Liver (tissue), 9 donors: Measurements from ENCODE around the gene CHRNG. TPM values are rescaled to one million over a fixed set of nuclear protein-coding genes. Genes with fewer than 3 reads are reported as not detected.

Experiments used
- DNase-seq: peaks from one replicate; pipeline ENCODE4 v3.0.0-alpha.2; 2017; ENCODE audit warnings: low spot score
- H3K27ac ChIP-seq, 2 donors: one replicate each; pipeline ENCODE4 v1.7.0; 2013; ENCODE audit warnings: inconsistent platforms in 2 of 2, low read length in 2 of 2, control low read depth in 1 of 2, low read depth in 1 of 2, mild to moderate bottlenecking in 1 of 2
- H3K27me3 ChIP-seq, 4 donors: one replicate each; pipeline versions ENCODE4 v1.6.1 to v1.7.0; 2013; ENCODE audit warnings: low read length in 3 of 4, inconsistent platforms in 1 of 4, mild to moderate bottlenecking in 1 of 4, moderate library complexity in 1 of 4; ENCODE audit not compliant: control insufficient read depth in 4 of 4, insufficient read depth in 4 of 4
- H3K36me3 ChIP-seq, 4 donors: one replicate each; pipeline versions ENCODE4 v1.6.1 to v1.7.0; 2013; ENCODE audit warnings: low read length in 3 of 4, mild to moderate bottlenecking in 3 of 4, low read depth in 1 of 4, moderate library complexity in 1 of 4; ENCODE audit not compliant: control insufficient read depth in 4 of 4, insufficient read depth in 3 of 4
- H3K4me1 ChIP-seq, 4 donors: one replicate each; pipeline versions ENCODE4 v1.6.1 to v1.7.0; 2013; ENCODE audit warnings: low read length in 3 of 4, mild to moderate bottlenecking in 3 of 4, moderate library complexity in 1 of 4; ENCODE audit not compliant: control insufficient read depth in 4 of 4, insufficient read depth in 4 of 4
- H3K4me3 ChIP-seq, 3 donors: one replicate each; pipeline versions ENCODE4 v1.6.1 to v1.7.0; 2013; ENCODE audit warnings: low read length in 3 of 3, control low read depth in 1 of 3, low read depth in 1 of 3, mild to moderate bottlenecking in 1 of 3
- H3K9ac ChIP-seq, 2 donors: one replicate each; pipeline ENCODE4 v1.7.0; 2013; ENCODE audit warnings: low read length in 2 of 2, mild to moderate bottlenecking in 2 of 2, moderate library complexity in 2 of 2, control low read depth in 1 of 2, low read depth in 1 of 2
- H3K9me3 ChIP-seq, 4 donors: one replicate each; pipeline versions ENCODE4 v1.6.1 to v1.7.0; 2013; ENCODE audit warnings: low read length in 3 of 4; ENCODE audit not compliant: control insufficient read depth in 4 of 4
- EGR1 ChIP-seq, 2 donors: IDR thresholded peaks; 2 replicates each; pipeline ENCODE4 v1.6.1; 2016 to 2018; ENCODE audit warnings: antibody characterized with exemption in 2 of 2, low read depth in 2 of 2
- FOXA1 ChIP-seq: IDR thresholded peaks from 2 replicates; pipeline ENCODE4 v1.6.1; 2016; ENCODE audit warnings: antibody characterized with exemption
- FOXA2 ChIP-seq: IDR thresholded peaks from 2 replicates; pipeline ENCODE4 v1.6.1; 2016; ENCODE audit warnings: antibody characterized with exemption
- GABPA ChIP-seq, 2 donors: IDR thresholded peaks in 1 of 2; conservative IDR thresholded peaks in 1 of 2; 2 replicates each; pipeline ENCODE4 v1.6.1; 2016; ENCODE audit warnings: antibody characterized with exemption in 2 of 2, mild to moderate bottlenecking in 1 of 2, moderate library complexity in 1 of 2
- HNF4A ChIP-seq, 2 donors: conservative IDR thresholded peaks; 2 replicates each; pipeline ENCODE4 v1.6.1; 2016; ENCODE audit warnings: antibody characterized with exemption in 2 of 2, mild to moderate bottlenecking in 2 of 2
- HNF4G ChIP-seq: IDR thresholded peaks from 2 replicates; pipeline ENCODE4 v1.6.1; 2016; ENCODE audit warnings: antibody characterized with exemption
- NR2F2 ChIP-seq: IDR thresholded peaks from 2 replicates; pipeline ENCODE4 v1.6.1; 2016; ENCODE audit warnings: antibody characterized with exemption
- RAD21 ChIP-seq, 2 donors: IDR thresholded peaks; 2 replicates each; pipeline ENCODE4 v1.6.1; 2016; ENCODE audit warnings: antibody characterized with exemption in 2 of 2, mild to moderate bottlenecking in 2 of 2
- SP1 ChIP-seq: IDR thresholded peaks from 2 replicates; pipeline ENCODE4 v1.6.1; 2018; ENCODE audit warnings: antibody characterized with exemption, mild to moderate bottlenecking
- TAF1 ChIP-seq: conservative IDR thresholded peaks from 2 replicates; pipeline ENCODE4 v1.6.1; 2016; ENCODE audit warnings: antibody characterized with exemption, mild to moderate bottlenecking
- WGBS: extraction: QIAGEN DNeasy Blood & Tissue Kit; methylation state at CpG from one replicate; pipeline ENCODE4 v1.1.7; 2013; 5-methylcytosine and 5-hydroxymethylcytosine counted together
- polyA plus RNA-seq, 2 donors: library from polyadenylated mRNA; stranded (reverse) in 1 of 2; unstranded in 1 of 2; fragments of 200-250 nt in 1 of 2; fragments of >200 nt in 1 of 2; fragmentation: Nextera tagmentation in 1 of 2; extraction: Ambion mirVana in 1 of 2; gene quantifications; one replicate each; pipeline versions ENCODE4 v1.2.1 to v1.2.3, GENCODE V29; 2013 to 2015
- total RNA-seq, 2 donors: library from RNA; depleted of rRNA; stranded (reverse); fragments of >200 nt; gene quantifications; one replicate each; pipeline ENCODE4 v1.2.3, GENCODE V29; 2014
- TF ChIP-seq, protein P1 (sequence below): IDR thresholded peaks from 2 replicates; pipeline ENCODE4 v1.6.1; 2016; ENCODE audit warnings: antibody characterized with exemption, mild to moderate bottlenecking
- TF ChIP-seq, protein P2 (sequence below): IDR thresholded peaks from 2 replicates; pipeline ENCODE4 v1.6.1; 2016; ENCODE audit warnings: antibody characterized with exemption
- TF ChIP-seq, protein P3 (sequence below): IDR thresholded peaks from 2 replicates; pipeline ENCODE4 v1.6.1; 2016; ENCODE audit warnings: antibody characterized with exemption
- TF ChIP-seq, protein P4 (sequence below): IDR thresholded peaks from 2 replicates; pipeline ENCODE4 v1.6.1; 2016; ENCODE audit warnings: antibody characterized with exemption
- donor health status: healthy.
- donor health status: healthy.
- donor health status: healthy.
- donor health status: healthy.
- donor health status: healthy.

CHRNG gene
- total and polyA plus RNA-seq, 4 donors = not detected

DNA sequence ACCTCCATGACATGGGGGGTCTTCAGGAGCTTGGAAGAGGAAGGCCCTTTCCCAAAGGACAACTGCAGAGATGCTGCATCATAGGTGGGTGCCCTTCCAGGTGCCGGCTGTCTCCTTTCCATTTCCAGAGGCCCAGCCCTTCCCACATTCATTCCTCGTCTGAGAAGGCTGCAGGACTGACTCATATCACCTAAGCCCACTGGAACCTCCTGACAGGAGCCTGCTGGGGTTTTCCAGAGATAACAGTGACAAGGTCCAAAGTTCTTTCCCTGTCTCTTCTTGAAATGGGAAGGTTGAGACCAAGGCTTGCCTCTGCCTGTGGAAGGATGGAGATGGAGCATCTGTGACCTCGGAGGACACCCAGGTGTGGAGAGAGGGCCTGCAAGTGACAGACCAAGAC, 22.9 kb upstream of the CHRNG start:
- H3K4me1 ChIP-seq = no peaks in the 10 kb centered on the region
- 84% methylated on average over 3 of the region's 3 CpGs for WGBS
- no peak overlapping the region for H3K4me3 ChIP-seq
- H3K9ac ChIP-seq = no peak overlapping the region
- DNase-seq = no peak
- TF ChIP-seq GABPA (IDR thresholded peaks at IDR 0.05 in 1 of 2, conservative IDR thresholded peaks at IDR 0.05 in 1 of 2) = no peak
- TF ChIP-seq RAD21 (IDR thresholded peaks at IDR 0.05) = no peak
- TF ChIP-seq HNF4A (conservative IDR thresholded peaks at IDR 0.05) = no peak
- no peak for TF ChIP-seq NR2F2
- TF ChIP-seq, protein P1, sequence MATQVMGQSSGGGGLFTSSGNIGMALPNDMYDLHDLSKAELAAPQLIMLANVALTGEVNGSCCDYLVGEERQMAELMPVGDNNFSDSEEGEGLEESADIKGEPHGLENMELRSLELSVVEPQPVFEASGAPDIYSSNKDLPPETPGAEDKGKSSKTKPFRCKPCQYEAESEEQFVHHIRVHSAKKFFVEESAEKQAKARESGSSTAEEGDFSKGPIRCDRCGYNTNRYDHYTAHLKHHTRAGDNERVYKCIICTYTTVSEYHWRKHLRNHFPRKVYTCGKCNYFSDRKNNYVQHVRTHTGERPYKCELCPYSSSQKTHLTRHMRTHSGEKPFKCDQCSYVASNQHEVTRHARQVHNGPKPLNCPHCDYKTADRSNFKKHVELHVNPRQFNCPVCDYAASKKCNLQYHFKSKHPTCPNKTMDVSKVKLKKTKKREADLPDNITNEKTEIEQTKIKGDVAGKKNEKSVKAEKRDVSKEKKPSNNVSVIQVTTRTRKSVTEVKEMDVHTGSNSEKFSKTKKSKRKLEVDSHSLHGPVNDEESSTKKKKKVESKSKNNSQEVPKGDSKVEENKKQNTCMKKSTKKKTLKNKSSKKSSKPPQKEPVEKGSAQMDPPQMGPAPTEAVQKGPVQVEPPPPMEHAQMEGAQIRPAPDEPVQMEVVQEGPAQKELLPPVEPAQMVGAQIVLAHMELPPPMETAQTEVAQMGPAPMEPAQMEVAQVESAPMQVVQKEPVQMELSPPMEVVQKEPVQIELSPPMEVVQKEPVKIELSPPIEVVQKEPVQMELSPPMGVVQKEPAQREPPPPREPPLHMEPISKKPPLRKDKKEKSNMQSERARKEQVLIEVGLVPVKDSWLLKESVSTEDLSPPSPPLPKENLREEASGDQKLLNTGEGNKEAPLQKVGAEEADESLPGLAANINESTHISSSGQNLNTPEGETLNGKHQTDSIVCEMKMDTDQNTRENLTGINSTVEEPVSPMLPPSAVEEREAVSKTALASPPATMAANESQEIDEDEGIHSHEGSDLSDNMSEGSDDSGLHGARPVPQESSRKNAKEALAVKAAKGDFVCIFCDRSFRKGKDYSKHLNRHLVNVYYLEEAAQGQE = no peak
- TF ChIP-seq, protein P2, sequence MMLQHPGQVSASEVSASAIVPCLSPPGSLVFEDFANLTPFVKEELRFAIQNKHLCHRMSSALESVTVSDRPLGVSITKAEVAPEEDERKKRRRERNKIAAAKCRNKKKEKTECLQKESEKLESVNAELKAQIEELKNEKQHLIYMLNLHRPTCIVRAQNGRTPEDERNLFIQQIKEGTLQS = no peak
- TF ChIP-seq, protein P3, sequence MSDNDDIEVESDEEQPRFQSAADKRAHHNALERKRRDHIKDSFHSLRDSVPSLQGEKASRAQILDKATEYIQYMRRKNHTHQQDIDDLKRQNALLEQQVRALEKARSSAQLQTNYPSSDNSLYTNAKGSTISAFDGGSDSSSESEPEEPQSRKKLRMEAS = no peak
- no peak for TF ChIP-seq EGR1 (IDR thresholded peaks at IDR 0.05; ENCODE audit: low read depth in 2 of 2)
- no peak overlapping the region for H3K27ac ChIP-seq
- H3K36me3 ChIP-seq = no peaks in the 10 kb centered on the region
- no peaks in the 10 kb centered on the region for H3K9me3 ChIP-seq
- H3K27me3 ChIP-seq = no peaks in the 10 kb centered on the region

DNA sequence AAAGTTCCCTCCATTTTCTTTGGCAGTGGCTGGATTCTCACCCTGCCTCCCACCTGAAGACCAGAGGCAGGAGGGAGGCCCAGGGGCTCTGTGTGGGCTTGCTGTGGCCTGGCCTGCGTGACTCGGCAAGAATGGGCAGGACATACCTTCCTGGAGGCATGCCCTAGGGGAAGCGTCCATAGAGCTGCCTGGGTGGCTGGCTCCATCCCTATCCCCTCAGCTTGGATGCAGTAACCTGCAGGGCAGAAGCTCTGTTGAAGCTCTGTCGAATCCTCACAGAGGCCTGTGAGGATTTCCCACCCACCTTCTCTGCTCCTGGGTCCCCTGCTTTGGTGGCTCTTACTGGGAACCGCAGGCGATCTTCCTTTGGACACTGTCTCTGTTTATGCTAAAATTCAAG, 20.6 kb upstream of the CHRNG start:
- Histone ChIP-seq H3K4me1 (peaks cover 6 to 16% (median 8%) of the 10 kb centered on the region in 4 donors), H3K36me3 (no peaks in the 10 kb centered on the region), H3K27me3 (peaks cover 0 to 3% (median 2%) of the 10 kb centered on the region in 4 donors), H3K9ac (no peak overlapping the region), H3K4me3 (no peak overlapping the region), H3K9me3 (no peaks in the 10 kb centered on the region), H3K27ac (no peak overlapping the region)
- WGBS = 74% methylated on average over 6 of the region's 6 CpGs
- DNase-seq = no peak
- TF ChIP-seq FOXA1 (no peak), TAF1 (no peak), NR2F2 (no peak), GABPA (IDR thresholded peaks at IDR 0.05 in 1 of 2, conservative IDR thresholded peaks at IDR 0.05 in 1 of 2) (no peak), FOXA2 (no peak), HNF4G (no peak), HNF4A (conservative IDR thresholded peaks at IDR 0.05) (no peak), SP1 (no peak)
- TF ChIP-seq, protein P3 = no peak
- TF ChIP-seq, protein P1 = no peak
- TF ChIP-seq, protein P4, sequence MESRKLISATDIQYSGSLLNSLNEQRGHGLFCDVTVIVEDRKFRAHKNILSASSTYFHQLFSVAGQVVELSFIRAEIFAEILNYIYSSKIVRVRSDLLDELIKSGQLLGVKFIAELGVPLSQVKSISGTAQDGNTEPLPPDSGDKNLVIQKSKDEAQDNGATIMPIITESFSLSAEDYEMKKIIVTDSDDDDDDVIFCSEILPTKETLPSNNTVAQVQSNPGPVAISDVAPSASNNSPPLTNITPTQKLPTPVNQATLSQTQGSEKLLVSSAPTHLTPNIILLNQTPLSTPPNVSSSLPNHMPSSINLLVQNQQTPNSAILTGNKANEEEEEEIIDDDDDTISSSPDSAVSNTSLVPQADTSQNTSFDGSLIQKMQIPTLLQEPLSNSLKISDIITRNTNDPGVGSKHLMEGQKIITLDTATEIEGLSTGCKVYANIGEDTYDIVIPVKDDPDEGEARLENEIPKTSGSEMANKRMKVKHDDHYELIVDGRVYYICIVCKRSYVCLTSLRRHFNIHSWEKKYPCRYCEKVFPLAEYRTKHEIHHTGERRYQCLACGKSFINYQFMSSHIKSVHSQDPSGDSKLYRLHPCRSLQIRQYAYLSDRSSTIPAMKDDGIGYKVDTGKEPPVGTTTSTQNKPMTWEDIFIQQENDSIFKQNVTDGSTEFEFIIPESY = no peak
